ENCODE data around the gene IL12RB2.

Gene IL12RB2

GRCh38 chr1:67314696-67315095, 7.0 kb downstream of the IL12RB2 start:
- Histone ChIP-seq H3K4me1 (ENCODE audit: insufficient read depth, poor library complexity, severe bottlenecking) (peaks cover 3% of the 10 kb centered on the region), H3K27me3 (ENCODE audit: insufficient read depth, poor library complexity, severe bottlenecking) (no peaks in the 10 kb centered on the region), H3K4me3 (ENCODE audit: severe bottlenecking) (no peak overlapping the region), H3K27ac (ENCODE audit: poor library complexity, severe bottlenecking) (no peak overlapping the region), H3K36me3 (ENCODE audit: low read depth) (no peaks in the 10 kb centered on the region), H3K9me3 (ENCODE audit: severe bottlenecking) (no peaks in the 10 kb centered on the region)
- no peak for TF ChIP-seq CTCF (IDR thresholded peaks at IDR 0.05; ENCODE audit: poor library complexity, severe bottlenecking)
- DNase-seq (ENCODE audit: low spot score): no peak
- ATAC-seq (ENCODE audit: low read depth): peak; percentile 27; the same call in 1 of the 3 replicates

- Histone ChIP-seq H3K27ac (ENCODE audit: poor library complexity, severe bottlenecking) (no peak overlapping the region), H3K27me3 (ENCODE audit: insufficient read depth, poor library complexity, severe bottlenecking) (no peaks in the 10 kb centered on the region), H3K4me1 (ENCODE audit: insufficient read depth, poor library complexity, severe bottlenecking) (peaks cover 3% of the 10 kb centered on the region), H3K9me3 (ENCODE audit: severe bottlenecking) (no peaks in the 10 kb centered on the region), H3K36me3 (ENCODE audit: low read depth) (no peaks in the 10 kb centered on the region), H3K4me3 (ENCODE audit: severe bottlenecking) (no peak overlapping the region)
- DNase-seq (ENCODE audit: low spot score) (no peak), ATAC-seq (ENCODE audit: low read depth) (no peak)
- no peak for TF ChIP-seq CTCF (IDR thresholded peaks at IDR 0.05; ENCODE audit: poor library complexity, severe bottlenecking)
These were observed 8.7 kb downstream of the IL12RB2 start for GRCh38 chr1:67316180-67316902.

GRCh38 chr1:67316918-67317317, 9.2 kb downstream of the IL12RB2 start:
- no peaks in the 10 kb centered on the region for H3K9me3 ChIP-seq (ENCODE audit: severe bottlenecking)
- no peak overlapping the region for H3K4me3 ChIP-seq (ENCODE audit: severe bottlenecking)
- H3K27me3 ChIP-seq (ENCODE audit: insufficient read depth, poor library complexity, severe bottlenecking): no peaks in the 10 kb centered on the region
- TF ChIP-seq CTCF (IDR thresholded peaks at IDR 0.05; ENCODE audit: poor library complexity, severe bottlenecking): no peak
- 0 out of 3 replicates have a peak, but pooled peaks have one; percentile 19 for ATAC-seq (ENCODE audit: low read depth)
- peaks cover 3% of the 10 kb centered on the region for H3K4me1 ChIP-seq (ENCODE audit: insufficient read depth, poor library complexity, severe bottlenecking)
- DNase-seq (ENCODE audit: low spot score): no peak
- no peak overlapping the region for H3K27ac ChIP-seq (ENCODE audit: poor library complexity, severe bottlenecking)
- H3K36me3 ChIP-seq (ENCODE audit: low read depth): no peaks in the 10 kb centered on the region

- no peak for DNase-seq (ENCODE audit: low spot score)
- no peak overlapping the region for H3K4me3 ChIP-seq (ENCODE audit: severe bottlenecking)
- no peaks in the 10 kb centered on the region for H3K36me3 ChIP-seq (ENCODE audit: low read depth)
- H3K9me3 ChIP-seq (ENCODE audit: severe bottlenecking): no peaks in the 10 kb centered on the region
- H3K27ac ChIP-seq (ENCODE audit: poor library complexity, severe bottlenecking): no peak overlapping the region
- no peak for ATAC-seq (ENCODE audit: low read depth)
- no peak for TF ChIP-seq CTCF (IDR thresholded peaks at IDR 0.05; ENCODE audit: poor library complexity, severe bottlenecking)
- no peaks in the 10 kb centered on the region for H3K27me3 ChIP-seq (ENCODE audit: insufficient read depth, poor library complexity, severe bottlenecking)
- peaks cover 3% of the 10 kb centered on the region for H3K4me1 ChIP-seq (ENCODE audit: insufficient read depth, poor library complexity, severe bottlenecking)
These were observed 10.1 kb downstream of the IL12RB2 start for GRCh38 chr1:67317803-67318202.

- Histone ChIP-seq H3K4me1 (ENCODE audit: insufficient read depth, poor library complexity, severe bottlenecking) (peaks cover 2% of the 10 kb centered on the region), H3K27me3 (ENCODE audit: insufficient read depth, poor library complexity, severe bottlenecking) (no peaks in the 10 kb centered on the region), H3K27ac (ENCODE audit: poor library complexity, severe bottlenecking) (no peak overlapping the region), H3K36me3 (ENCODE audit: low read depth) (no peaks in the 10 kb centered on the region), H3K9me3 (ENCODE audit: severe bottlenecking) (no peaks in the 10 kb centered on the region), H3K4me3 (ENCODE audit: severe bottlenecking) (no peak overlapping the region)
- DNase-seq (ENCODE audit: low spot score) (no peak), ATAC-seq (ENCODE audit: low read depth) (no peak)
- TF ChIP-seq CTCF (IDR thresholded peaks at IDR 0.05; ENCODE audit: poor library complexity, severe bottlenecking): no peak
These were observed 14.8 kb downstream of the IL12RB2 start for GRCh38 chr1:67322442-67322841.
